Pancreas (tissue), 10 donors: ENCODE measurements around the gene GLTP. TPM values are rescaled to one million over a fixed set of nuclear protein-coding genes. Genes with fewer than 3 reads are reported as not detected.

ENCODE experiments used
- ATAC-seq, 4 donors: fragments of 200-7000 bp; cut with Tn5 transposase; one replicate each; pipeline versions ENCODE4 v1.8.0 to v1.9.1; 2020; ENCODE audit warnings: mild to moderate bottlenecking in 4 of 4, moderate library complexity in 4 of 4
- DNase-seq, 6 donors: peaks; one replicate each; pipeline ENCODE4 v3.0.0-alpha.2; 2020
- FAIRE-seq: peaks from 2 replicates; lab custom pipeline; 2012; peaks lifted over from hg19 to GRCh38; lab: Jason Lieb, UNC
- H3K27ac ChIP-seq, 4 donors: fragments of 200-600 bp; sonication (generic); 1 replicate in 3 of 4; 2 replicates in 1 of 4; pipeline versions ENCODE4 v1.5.0 to v1.8.0; 2020
- H3K27me3 ChIP-seq, 4 donors: fragments of 200-600 bp; one replicate each; pipeline ENCODE4 v1.8.0; 2021
- H3K36me3 ChIP-seq, 3 donors: fragments of 200-600 bp; sonication (generic) in 1 of 3; one replicate each; pipeline versions ENCODE4 v1.5.0 to v1.8.0; 2020 to 2021
- H3K4me1 ChIP-seq, 3 donors: fragments of 200-600 bp; one replicate each; pipeline ENCODE4 v1.8.0; 2021
- H3K4me3 ChIP-seq, 4 donors: fragments of 200-600 bp; sonication (generic) in 2 of 4; one replicate each; pipeline versions ENCODE4 v1.5.0 to v1.8.0; 2020 to 2021
- H3K9me3 ChIP-seq, 4 donors: fragments of 200-600 bp; one replicate each; pipeline ENCODE4 v1.8.0; 2021
- CTCF ChIP-seq, 4 donors: fragments of 200-600 bp; sonication (generic) in 3 of 4; IDR thresholded peaks; one replicate each; pipeline versions ENCODE4 v1.5.0 to v1.8.0; 2021; ENCODE audit warnings: antibody characterized with exemption in 4 of 4
- WGBS, 2 donors: extraction: QIAGEN DNeasy Blood & Tissue Kit; methylation state at CpG; one replicate each; pipeline ENCODE4 v1.1.7; 2013; 5-methylcytosine and 5-hydroxymethylcytosine counted together
- intact Hi-C, 3 donors: fragments of 100-400 bp; cut with DNase I; formaldehyde crosslinking; loops; one replicate each; pipeline versions ENCODE4 v1.11.1 to v1.14.2; 2022
- polyA plus RNA-seq, 2 donors: library from polyadenylated mRNA; stranded (reverse); fragments of 200-250 nt; gene quantifications; one replicate each; pipeline ENCODE4 v1.2.3, GENCODE V29; 2013
- total RNA-seq, 6 donors: library from RNA; stranded (reverse); fragmentation: NEBNext Ultra II Directional in 4 of 6; extraction: Animal tissue kit (Norgen Biotek cat#: 25700) in 4 of 6; gene quantifications; one replicate each; pipeline versions ENCODE4 v1.2.1 to v1.2.4, GENCODE V29; 2021 to 2023
- donor health status: healthy with polysubstance abuse.
- donor health status: DM: no; HTN: no; CAD: no; lungs with moderate emphysema.
- donor health status: DM: no; HTN: no; CAD: no.
- donor health status: control.
- donor health status: control.
- donor health status: Bipolar disorder and iron deficiency.
- donor health status: DM: yes; HTN: yes; CAD: no.
- donor health status: DM: no; HTN: no; CAD: no.
- donor health status: DM: no; HTN: no; CAD: no.
- donor health status: DM: yes; HTN: yes; CAD: no.

GLTP gene
- total and polyA plus RNA-seq, 8 donors, result 14.7 to 24.9 (median 16.8) TPM

GRCh38 chr12:109822416-109822815 is 57.9 kb downstream of the GLTP start:
- Histone ChIP-seq H3K36me3 (no peaks in the 10 kb centered on the region), H3K27me3 (no peaks in the 10 kb centered on the region), H3K27ac (peak overlapping the region; percentile 53 to 81 (median 68)), H3K4me1 (peaks cover 5 to 15% (median 11%) of the 10 kb centered on the region in 3 donors), H3K4me3 (no peak overlapping the region), H3K9me3 (no peaks in the 10 kb centered on the region)
- intact Hi-C loops, result no loop called here
- no peak for ATAC-seq
- TF ChIP-seq CTCF (IDR thresholded peaks at IDR 0.05), result no peak
- no peak for FAIRE-seq
- WGBS, 2 donors, result 58 to 60% methylated on average over 7 of the region's 7 CpGs
- DNase-seq, result peak in 1 of 6 donors; percentile 25

GRCh38 chr12:109821968-109822367 is 58.4 kb downstream of the GLTP start:
- peak overlapping the region in 3 of 4 donors; percentile 53 to 81 (median 77) for H3K27ac ChIP-seq
- intact Hi-C loops, result no loop called here
- ATAC-seq, result no peak

GRCh38 chr12:109820816-109821381 is 59.4 kb downstream of the GLTP start:
- Histone ChIP-seq H3K4me3 (no peak overlapping the region), H3K36me3 (no peaks in the 10 kb centered on the region), H3K9me3 (no peaks in the 10 kb centered on the region), H3K4me1 (peaks cover 5 to 15% (median 11%) of the 10 kb centered on the region in 3 donors), H3K27ac (no peak overlapping the region), H3K27me3 (no peaks in the 10 kb centered on the region)
- intact Hi-C loops, result no loop called here
- TF ChIP-seq CTCF (IDR thresholded peaks at IDR 0.05), result no peak
- FAIRE-seq (no peak), ATAC-seq (no peak), DNase-seq (no peak)
- WGBS, 2 donors, result 85 to 91% methylated on average over 16 of the region's 16 CpGs

More at GRCh38 chr12:109821968-109822367, 58.4 kb downstream of the GLTP start:
- Histone ChIP-seq H3K36me3 (no peaks in the 10 kb centered on the region), H3K9me3 (no peaks in the 10 kb centered on the region), H3K27me3 (no peaks in the 10 kb centered on the region), H3K4me1 (peaks cover 5 to 15% (median 11%) of the 10 kb centered on the region in 3 donors), H3K4me3 (no peak overlapping the region)
- DNase-seq, result no peak
- no peak for TF ChIP-seq CTCF (IDR thresholded peaks at IDR 0.05)
- FAIRE-seq, result no peak

GRCh38 chr12:109818905-109819500 is 61.3 kb downstream of the GLTP start:
- H3K4me1 ChIP-seq, result peaks cover 5 to 15% (median 11%) of the 10 kb centered on the region in 3 donors
- intact Hi-C loops, result loop anchor here in 1 of 3 donors (10.0 kb wide), 1 partner anchor 66 kb away; the partner anchor contains the start of gene GLTP
- H3K27me3 ChIP-seq, result no peaks in the 10 kb centered on the region
- no peak for ATAC-seq
- no peak for TF ChIP-seq CTCF (IDR thresholded peaks at IDR 0.05)
- no peak overlapping the region for H3K4me3 ChIP-seq
- 61 to 64% methylated on average over 10 of the region's 10 CpGs for WGBS, 2 donors
- no peaks in the 10 kb centered on the region for H3K9me3 ChIP-seq
- no peak for FAIRE-seq
- H3K36me3 ChIP-seq, result no peaks in the 10 kb centered on the region
- H3K27ac ChIP-seq, result no peak overlapping the region
- no peak for DNase-seq

- Histone ChIP-seq H3K4me3 (no peak overlapping the region), H3K36me3 (no peaks in the 10 kb centered on the region), H3K27ac (no peak overlapping the region), H3K9me3 (no peaks in the 10 kb centered on the region), H3K27me3 (no peaks in the 10 kb centered on the region), H3K4me1 (peaks cover 5 to 11% (median 11%) of the 10 kb centered on the region in 3 donors)
- ATAC-seq (no peak), DNase-seq (no peak), FAIRE-seq (no peak)
- intact Hi-C loops, result loop anchor here in 1 of 3 donors (10.0 kb wide), 1 partner anchor 67 kb away; the partner anchor contains the start of gene GLTP
- WGBS, 2 donors, result 90 to 91% methylated on average over 9 of the region's 9 CpGs
- no peak for TF ChIP-seq CTCF (IDR thresholded peaks at IDR 0.05)
Observed at GRCh38 chr12:109818253-109818652, 62.1 kb downstream of the GLTP start.
